Measurements from ENCODE around the gene KMT5C.

Gene KMT5C

DNA sequence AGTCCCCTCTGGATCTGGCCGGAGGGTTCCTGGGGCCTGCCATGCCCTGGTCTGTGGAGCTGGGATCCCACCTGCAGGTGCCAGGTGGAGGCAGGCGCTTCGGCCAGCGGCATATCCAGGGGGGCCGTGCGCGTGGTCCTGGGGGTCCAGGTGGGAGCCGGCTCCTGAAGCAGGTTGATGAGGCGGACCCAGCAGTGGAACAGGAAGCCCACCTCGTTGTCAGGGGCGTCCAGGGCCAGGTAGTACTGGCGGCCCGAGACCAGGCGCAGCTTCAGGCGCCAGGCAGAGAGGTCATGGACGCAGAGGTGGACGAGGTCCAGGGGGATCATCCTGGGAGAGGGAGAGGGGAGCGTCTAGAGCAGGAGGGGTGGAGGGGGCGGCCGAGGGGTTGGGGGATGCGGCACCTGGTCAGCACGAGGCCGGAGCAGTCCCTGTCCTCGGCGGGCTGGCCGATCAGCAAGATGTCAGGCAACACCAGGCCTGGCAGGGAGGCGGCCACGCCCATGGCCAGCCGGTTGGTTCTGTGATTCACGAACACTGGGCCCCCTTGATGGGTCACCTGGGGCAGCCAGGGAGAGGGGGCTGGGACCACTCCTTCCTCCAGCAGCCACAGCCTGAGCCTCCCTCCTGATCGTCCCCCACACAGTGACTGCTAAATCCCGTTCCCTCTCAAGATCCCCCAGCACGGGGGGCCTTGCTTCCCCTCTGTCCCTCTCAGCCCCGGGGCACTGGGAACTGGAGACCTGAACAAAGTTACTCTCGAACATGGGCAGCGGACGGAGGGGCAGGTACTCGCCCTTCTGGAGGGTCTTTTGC is 22.7 kb downstream of the KMT5C start:
- Mint-ChIP-seq H3K36me3 (peaks cover under 1 to 1% of the 10 kb centered on the region in 2 donors), H3K27ac (no peak overlapping the region), H3K4me3 (no peak overlapping the region), H3K9me3 (no peaks in the 10 kb centered on the region), H3K4me1 (no peaks in the 10 kb centered on the region), H3K27me3 (peaks cover 27 to 38% of the 10 kb centered on the region in 2 donors)
- no peak for DNase-seq
- ATAC-seq (replicated peaks): no peak

DNA sequence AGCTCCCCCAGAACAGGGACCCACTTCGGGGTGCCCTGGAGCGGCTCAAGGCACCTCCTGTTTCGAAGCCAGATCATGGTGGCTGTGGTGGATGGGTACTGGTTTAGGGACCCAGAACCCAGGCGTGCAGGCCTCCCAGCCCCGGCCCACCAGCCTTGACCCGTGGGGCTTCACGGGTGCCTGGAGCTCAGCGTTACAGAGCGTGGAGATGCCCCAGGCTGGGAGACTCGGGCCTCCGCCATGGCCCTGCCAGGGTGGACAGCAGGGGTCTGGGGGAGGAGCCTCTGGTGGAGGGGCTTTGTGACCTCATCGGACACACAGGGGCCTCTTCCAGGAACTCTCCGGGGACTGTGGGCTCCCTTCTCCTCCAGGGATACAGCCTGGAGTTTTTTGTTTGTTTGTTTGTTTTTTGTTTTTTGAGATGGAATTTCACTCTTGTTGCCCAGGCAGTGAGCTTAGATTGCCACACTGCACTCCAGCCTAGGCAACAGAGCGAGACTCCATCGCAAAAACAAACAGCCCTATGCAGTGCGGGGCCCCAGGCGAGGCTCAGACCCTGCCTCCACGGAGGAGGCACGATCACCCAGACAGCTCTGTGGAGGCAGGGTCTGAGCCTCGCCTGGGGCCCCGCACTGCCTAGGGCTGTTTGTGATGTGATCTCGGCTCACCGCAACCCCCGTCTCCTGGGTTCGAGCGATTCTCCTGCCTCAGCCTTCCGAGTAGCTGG is 23.5 kb downstream of the KMT5C start, which contains the start of gene GARIN5B:
GARIN5B (minus strand) TSS at position 271 of the 727 bp plus-strand sequence; CDS start at position 77, 194 bp downstream.
- DNase-seq (no peak), ATAC-seq (replicated peaks) (no peak)
- no peak within 1 kb of the TSS for H3K4me3 Mint-ChIP-seq
- no peaks in the 10 kb centered on the region for H3K9me3 Mint-ChIP-seq
- no peaks in the 10 kb centered on the region for H3K36me3 Mint-ChIP-seq
- H3K4me1 Mint-ChIP-seq: no peaks in the 10 kb centered on the region
- peak within 1 kb of the TSS; percentile 25 for H3K27ac Mint-ChIP-seq
- peaks cover 25 to 38% of the 10 kb centered on the region in 2 donors for H3K27me3 Mint-ChIP-seq

DNA sequence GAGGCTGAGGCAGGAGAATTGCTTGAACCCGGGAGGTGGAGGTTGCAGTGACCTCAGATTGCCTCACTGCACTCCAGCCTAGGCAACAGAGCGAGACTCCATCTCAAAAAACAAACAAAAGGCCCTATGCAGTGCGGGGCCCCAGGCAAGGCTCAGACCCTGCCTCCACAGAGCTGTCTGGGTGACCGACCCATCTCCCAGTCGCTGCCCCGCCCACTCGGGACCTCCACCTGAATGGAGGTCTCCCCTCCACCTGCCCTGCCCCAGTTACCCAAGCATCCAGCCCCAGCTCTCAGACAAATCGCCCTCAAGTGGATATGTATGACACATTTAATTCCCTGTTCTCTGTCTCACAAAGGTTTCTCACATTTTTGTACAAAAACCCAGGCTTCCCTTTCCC is 25.6 kb downstream of the KMT5C start:
- Mint-ChIP-seq H3K27me3 (peaks cover 33 to 42% of the 10 kb centered on the region in 2 donors), H3K4me1 (peaks cover 7 to 12% of the 10 kb centered on the region in 2 donors), H3K4me3 (no peak overlapping the region), H3K9me3 (no peaks in the 10 kb centered on the region), H3K36me3 (no peaks in the 10 kb centered on the region), H3K27ac (no peak overlapping the region)
- ATAC-seq (replicated peaks) (no peak), DNase-seq (no peak)

DNA sequence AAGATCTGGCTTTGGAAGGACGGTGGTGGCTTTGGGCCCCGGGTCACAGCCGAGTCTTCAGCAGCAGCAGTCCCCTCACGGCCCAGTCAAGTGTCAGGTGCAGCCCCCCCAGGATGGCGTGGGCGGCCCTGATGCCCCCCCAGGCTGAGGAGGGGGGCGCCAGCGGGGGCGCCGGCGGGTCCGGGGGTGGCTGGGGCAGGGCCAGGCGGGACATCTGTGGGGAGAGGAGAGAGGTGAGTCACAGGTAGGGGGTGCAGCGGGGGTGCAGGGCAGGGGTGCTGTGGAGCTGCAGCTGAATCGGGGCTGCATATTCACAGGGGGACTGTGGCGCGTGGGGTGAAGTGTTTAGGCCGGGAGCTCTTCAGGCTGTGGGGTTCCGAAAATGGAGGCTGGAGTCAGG is 26.3 kb downstream of the KMT5C start:
- DNase-seq (no peak), ATAC-seq (replicated peaks) (no peak)
- H3K36me3 Mint-ChIP-seq: peaks cover 0 to 4% of the 10 kb centered on the region in 2 donors
- peaks cover 36 to 49% of the 10 kb centered on the region in 2 donors for H3K27me3 Mint-ChIP-seq
- H3K9me3 Mint-ChIP-seq: no peaks in the 10 kb centered on the region
- H3K4me3 Mint-ChIP-seq: no peak overlapping the region
- H3K4me1 Mint-ChIP-seq: peaks cover 10 to 12% of the 10 kb centered on the region in 2 donors
- no peak overlapping the region for H3K27ac Mint-ChIP-seq

DNA sequence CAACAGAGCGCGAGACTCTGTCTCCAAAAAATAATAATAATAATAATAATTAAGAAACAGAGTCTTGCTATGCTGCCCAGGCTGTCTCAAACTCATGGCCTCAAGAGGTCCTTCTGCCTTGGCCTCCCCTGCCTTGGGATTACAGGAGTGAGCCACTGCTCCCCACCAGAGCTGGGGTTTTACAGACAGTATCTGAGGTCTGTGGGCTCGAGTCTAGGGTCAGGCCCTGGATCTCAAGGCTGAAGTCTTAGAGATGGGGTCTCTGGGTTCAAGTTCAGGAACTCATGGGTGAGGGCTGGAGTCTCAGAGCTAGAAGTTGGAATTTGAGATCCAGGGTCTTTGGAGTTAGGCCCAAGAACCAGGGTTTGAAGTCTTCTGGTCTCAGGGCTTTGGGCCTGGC is 27.1 kb downstream of the KMT5C start:
- H3K27ac Mint-ChIP-seq: no peak overlapping the region
- peaks cover 42 to 57% of the 10 kb centered on the region in 2 donors for H3K27me3 Mint-ChIP-seq
- ATAC-seq (replicated peaks) (no peak), DNase-seq (no peak)
- peaks cover 0 to 5% of the 10 kb centered on the region in 2 donors for H3K36me3 Mint-ChIP-seq
- no peak overlapping the region for H3K4me3 Mint-ChIP-seq
- no peaks in the 10 kb centered on the region for H3K9me3 Mint-ChIP-seq
- H3K4me1 Mint-ChIP-seq: peaks cover 10 to 12% of the 10 kb centered on the region in 2 donors

DNA sequence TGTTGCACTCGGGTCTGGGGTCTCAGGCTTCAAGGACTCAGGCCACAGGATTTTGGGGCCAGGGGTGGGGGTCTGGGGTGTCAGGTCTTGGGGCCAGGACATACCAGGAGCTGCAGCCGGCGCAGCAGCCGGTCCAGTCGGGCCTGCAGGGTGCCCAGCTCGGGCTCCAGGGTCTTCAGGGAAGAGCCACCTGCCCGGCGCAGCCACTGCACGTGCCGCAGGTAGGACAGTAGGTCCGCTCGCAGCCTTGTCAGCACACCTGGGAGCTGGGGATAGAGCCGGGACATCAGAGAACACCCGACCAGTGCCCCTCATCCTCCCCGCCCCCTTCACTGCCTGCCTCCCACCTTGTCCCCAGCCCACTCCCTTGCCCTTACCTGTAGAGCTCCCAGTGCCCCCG is 28.4 kb downstream of the KMT5C start:
- H3K27ac Mint-ChIP-seq: no peak overlapping the region
- ATAC-seq (replicated peaks) (no peak), DNase-seq (no peak)
- no peak overlapping the region for H3K4me3 Mint-ChIP-seq
- peaks cover 0 to 5% of the 10 kb centered on the region in 2 donors for H3K36me3 Mint-ChIP-seq
- no peaks in the 10 kb centered on the region for H3K9me3 Mint-ChIP-seq
- H3K27me3 Mint-ChIP-seq: peaks cover 50 to 70% of the 10 kb centered on the region in 2 donors
- H3K4me1 Mint-ChIP-seq: peaks cover 12 to 13% of the 10 kb centered on the region in 2 donors

DNA sequence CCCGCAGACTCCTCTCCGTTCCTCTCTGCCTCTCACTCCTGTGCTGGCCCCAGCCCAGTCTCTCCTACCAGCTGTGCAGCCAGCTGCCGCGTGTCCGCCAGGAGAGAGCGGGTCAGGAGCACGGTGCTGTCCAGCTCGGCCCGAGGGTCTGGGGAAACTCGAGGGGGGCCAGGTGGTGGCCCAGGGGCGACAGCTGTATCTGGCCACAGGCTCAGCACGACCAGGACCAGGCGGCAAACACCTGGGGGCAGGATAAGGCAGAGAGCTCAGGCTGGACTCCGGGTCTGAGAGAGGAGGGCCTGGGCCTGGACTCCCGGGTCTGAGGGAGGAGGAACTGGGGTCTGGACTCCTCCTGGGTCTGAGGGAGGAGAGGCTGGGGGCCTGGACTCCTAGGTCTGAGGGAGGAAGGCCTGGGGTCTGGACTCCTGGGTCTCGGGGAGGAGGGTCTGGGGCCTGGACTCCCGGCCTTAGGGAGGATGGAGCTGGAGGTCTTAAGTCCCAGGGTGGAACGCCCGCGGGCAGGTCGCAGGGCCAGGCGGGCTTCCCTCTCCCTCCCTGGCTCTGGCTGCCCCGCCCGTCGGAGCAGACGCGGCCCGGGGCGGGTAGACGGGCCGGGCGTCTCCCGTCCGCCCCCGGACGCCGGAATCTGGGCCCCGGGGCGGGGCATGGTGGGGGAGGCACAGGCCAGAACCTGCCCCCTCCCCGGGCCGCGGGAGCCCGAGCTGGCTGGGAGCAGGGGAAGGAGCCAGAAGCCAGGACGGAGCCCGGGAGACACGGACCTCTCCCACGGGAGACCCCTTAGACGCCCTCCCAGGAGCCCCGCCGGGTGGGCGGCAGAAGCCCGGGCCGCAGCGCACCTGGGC is 29.3 kb downstream of the KMT5C start:
- ATAC-seq (replicated peaks) (peak; percentile 48 to 57), DNase-seq (no peak)
- Mint-ChIP-seq H3K4me3 (peak overlapping the region; percentile 44 to 74), H3K9me3 (no peaks in the 10 kb centered on the region), H3K4me1 (peaks cover 12 to 17% of the 10 kb centered on the region in 2 donors), H3K27ac (no peak overlapping the region), H3K36me3 (peaks cover 0 to 5% of the 10 kb centered on the region in 2 donors), H3K27me3 (peaks cover 58 to 73% of the 10 kb centered on the region in 2 donors)

DNA sequence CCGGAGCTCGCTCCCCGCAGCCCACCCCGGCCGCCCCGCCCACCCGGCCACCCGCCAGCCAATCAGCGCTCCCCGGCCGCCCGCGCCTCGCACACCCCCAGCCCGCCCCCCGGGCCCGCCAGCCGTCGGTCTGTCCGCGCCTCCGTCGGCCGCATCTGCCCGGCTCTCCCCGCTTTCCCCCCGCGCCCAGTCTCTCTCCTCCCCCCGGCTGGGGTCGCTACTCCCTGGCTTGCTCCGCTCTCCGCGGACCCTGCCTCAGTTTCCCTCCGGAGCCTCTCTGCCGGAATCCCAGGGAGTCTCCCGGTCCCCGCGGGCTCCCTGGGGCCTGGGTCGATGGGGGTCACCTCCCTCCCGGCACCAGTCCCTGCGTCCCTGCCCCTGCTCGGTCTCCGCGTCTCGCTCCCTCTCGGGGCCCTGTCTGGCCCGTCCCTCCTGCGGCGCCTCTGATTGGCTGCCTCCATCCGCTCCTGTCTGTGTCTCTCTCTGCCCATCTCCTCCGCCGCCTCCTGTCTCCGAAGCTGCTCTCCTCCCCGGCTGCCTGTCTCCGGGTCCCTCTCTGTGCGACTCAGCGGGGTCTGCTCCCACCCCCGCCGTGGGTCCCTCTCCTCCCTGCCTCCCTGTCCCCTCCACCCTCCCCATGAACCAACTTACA is 30.1 kb downstream of the KMT5C start:
- ATAC-seq (replicated peaks): peak; percentile 66 to 75
- Mint-ChIP-seq H3K36me3 (peaks cover 0 to 5% of the 10 kb centered on the region in 2 donors), H3K27ac (peak overlapping the region; percentile 81), H3K9me3 (no peaks in the 10 kb centered on the region), H3K4me1 (peaks cover 12 to 17% of the 10 kb centered on the region in 2 donors), H3K27me3 (peaks cover 59 to 73% of the 10 kb centered on the region in 2 donors), H3K4me3 (peak overlapping the region; percentile 74 to 79)
- DNase-seq: no peak

DNA sequence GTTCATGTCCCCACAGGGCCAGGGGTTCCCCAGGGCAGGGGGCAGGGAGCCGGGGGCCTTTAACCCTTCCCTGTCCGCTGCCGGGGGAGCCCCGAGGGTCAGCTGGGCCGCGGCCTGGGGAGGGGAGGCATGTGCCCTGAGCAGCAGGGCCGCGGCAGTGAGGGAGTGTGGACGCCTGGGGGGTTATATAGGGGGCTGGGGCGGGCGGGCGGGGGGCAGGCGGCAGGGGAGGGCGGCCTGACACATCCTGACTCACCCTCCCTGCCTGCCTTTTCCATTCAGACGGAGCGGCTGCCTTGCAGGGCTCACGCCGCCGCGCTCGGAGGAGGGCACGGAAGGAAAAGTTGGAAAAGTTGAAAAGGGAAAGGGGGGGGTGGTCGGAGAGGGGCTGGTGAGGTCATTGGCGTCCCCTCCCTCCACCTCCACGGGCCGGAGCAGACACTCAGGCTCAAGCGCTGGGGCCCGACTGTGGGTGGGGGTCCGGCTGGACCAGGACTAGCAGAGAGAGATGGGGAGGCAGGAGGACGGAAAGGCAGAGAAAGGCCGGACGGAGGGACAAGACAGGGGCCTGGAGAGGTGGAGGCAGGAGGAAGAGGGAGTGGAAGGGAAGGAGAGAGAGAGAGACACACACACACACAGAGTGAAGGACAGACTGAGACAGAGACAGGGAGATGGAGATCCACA is 30.8 kb downstream of the KMT5C start, which contains the start of gene IL11:
IL11 (minus strand) TSS at position 159 of the 684 bp plus-strand sequence; CDS start at position 6, 153 bp downstream.
- Mint-ChIP-seq H3K36me3 (peaks cover 0 to 5% of the 10 kb centered on the region in 2 donors), H3K9me3 (no peaks in the 10 kb centered on the region), H3K4me3 (peak within 1 kb of the TSS; percentile 74 to 79), H3K4me1 (peaks cover 12 to 17% of the 10 kb centered on the region in 2 donors), H3K27ac (peak within 1 kb of the TSS; percentile 81), H3K27me3 (peaks cover 61 to 77% of the 10 kb centered on the region in 2 donors)
- DNase-seq: no peak
- ATAC-seq (replicated peaks): no peak

DNA sequence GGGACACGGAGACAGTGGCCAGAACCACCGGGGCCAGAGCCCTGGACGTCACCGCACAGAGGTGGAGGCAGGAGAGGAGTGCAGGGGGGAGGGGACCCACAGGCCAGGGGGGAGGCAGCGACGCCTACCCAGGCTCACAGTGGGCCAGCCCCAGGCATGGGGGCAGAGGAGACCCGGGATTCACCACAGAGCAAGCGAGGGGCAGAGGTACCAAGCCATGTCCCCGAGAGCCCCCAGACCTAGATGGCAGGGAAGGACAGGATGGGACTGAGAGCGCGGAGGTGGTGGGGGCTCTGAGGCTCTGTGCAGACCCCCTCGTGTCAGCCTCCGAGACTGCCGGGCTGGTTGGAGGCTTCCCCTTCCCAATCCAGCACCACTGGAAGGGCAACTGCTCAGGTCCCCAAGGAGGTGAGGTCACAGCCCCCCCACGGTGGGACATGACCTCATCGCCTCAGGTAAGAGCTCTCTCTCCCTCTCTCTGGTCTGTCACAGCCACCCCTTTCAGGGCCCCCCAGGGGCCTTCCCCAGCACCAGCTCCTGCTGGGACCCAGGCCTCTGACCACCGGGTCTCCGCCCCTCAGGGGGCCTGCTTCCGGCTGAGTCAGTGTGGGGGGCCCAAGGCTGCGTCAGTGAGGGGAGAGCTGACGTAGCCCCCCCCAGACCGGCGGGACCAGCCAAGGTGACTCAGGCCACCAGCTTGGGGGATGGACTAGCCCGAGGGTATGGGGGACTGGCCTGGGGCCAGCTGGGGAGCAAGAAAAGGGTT is 32.8 kb downstream of the KMT5C start:
- DNase-seq: no peak
- H3K4me3 Mint-ChIP-seq: no peak overlapping the region
- peak in 1 of 2 donors; percentile 17 for ATAC-seq (replicated peaks)
- H3K36me3 Mint-ChIP-seq: peaks cover 0 to 5% of the 10 kb centered on the region in 2 donors
- peaks cover 63 to 81% of the 10 kb centered on the region in 2 donors for H3K27me3 Mint-ChIP-seq
- no peak overlapping the region for H3K27ac Mint-ChIP-seq
- peaks cover 17 to 23% of the 10 kb centered on the region in 2 donors for H3K4me1 Mint-ChIP-seq
- H3K9me3 Mint-ChIP-seq: no peaks in the 10 kb centered on the region

DNA sequence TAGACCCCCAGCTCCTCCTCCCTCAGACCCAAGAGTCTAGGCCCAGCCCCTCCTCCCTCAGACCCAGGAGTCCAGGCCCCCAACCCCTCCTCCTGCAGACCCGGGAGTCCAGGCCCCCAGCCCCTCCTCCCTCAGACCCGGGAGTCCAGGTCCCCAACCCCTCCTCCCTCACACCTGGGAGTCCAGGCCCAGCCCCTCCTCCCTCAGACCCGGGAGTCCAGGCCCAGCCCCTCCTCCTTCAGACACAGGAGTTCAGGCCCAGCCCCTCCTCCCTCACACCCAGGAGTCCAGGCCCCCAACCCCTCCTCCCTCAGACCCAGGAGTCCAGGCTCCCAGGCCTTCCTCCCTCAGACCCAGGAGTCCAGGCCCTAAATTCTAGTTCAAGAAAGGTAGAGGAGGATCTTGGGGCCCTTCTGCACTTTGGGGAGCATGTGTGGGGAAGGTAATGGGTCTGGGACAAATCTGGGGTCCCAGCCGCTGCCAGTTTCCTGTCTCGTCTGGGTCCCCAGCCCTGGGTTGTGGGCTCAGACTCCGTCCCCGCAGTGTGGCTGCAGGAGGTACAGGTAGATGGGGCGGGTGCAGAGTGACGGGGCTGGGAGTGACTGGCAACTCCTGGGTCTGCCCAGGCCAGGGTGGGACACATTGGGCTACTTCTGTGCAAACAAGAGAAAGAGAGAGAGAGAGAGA is 33.8 kb downstream of the KMT5C start:
- ATAC-seq (replicated peaks) (no peak), DNase-seq (no peak)
- Mint-ChIP-seq H3K4me3 (no peak overlapping the region), H3K9me3 (no peaks in the 10 kb centered on the region), H3K27me3 (peaks cover 58 to 79% of the 10 kb centered on the region in 2 donors), H3K27ac (peak overlapping the region; percentile 56), H3K36me3 (peaks cover 0 to 5% of the 10 kb centered on the region in 2 donors), H3K4me1 (peaks cover 17 to 23% of the 10 kb centered on the region in 2 donors)
